Testis (tissue), 3 donors: ENCODE results near the gene EHD2. TPM values are rescaled to one million over a fixed set of nuclear protein-coding genes. Genes with fewer than 3 reads are reported as not detected.

Experiments used
- DNase-seq: peaks from one replicate; pipeline ENCODE4 v3.0.0-alpha.2; 2019
- H3K27ac ChIP-seq, 2 donors: fragments of 200-600 bp; sonication (generic); one replicate each; pipeline ENCODE4 v1.5.1; 2019
- H3K27me3 ChIP-seq: fragments of 200-600 bp; sonication (generic); one replicate; pipeline ENCODE4 v1.5.1; 2019
- H3K36me3 ChIP-seq: fragments of 200-600 bp; sonication (generic); one replicate; pipeline ENCODE4 v1.5.1; 2017; ENCODE audit warnings: low read depth; ENCODE audit errors: missing control alignments
- H3K4me1 ChIP-seq: fragments of 200-600 bp; sonication (generic); one replicate; pipeline ENCODE4 v1.5.1; 2019
- H3K4me3 ChIP-seq, 2 donors: fragments of 200-600 bp; sonication (generic); one replicate each; pipeline ENCODE4 v1.5.1; 2017 to 2019
- H3K9me3 ChIP-seq: fragments of 200-600 bp; sonication (generic); one replicate; pipeline ENCODE4 v1.5.1; 2017
- POLR2A ChIP-seq: fragments of 450-650 bp; IDR thresholded peaks from one replicate; pipeline ENCODE4 v1.6.1; 2017; ENCODE audit warnings: antibody characterized with exemption, mild to moderate bottlenecking, moderate library complexity
- WGBS, 2 donors: methylation state at CpG; one replicate each; pipeline ENCODE4 v1.1.5; 2018; 5-methylcytosine and 5-hydroxymethylcytosine counted together
- intact Hi-C: fragments of 100-400 bp; cut with DNase I; formaldehyde crosslinking; loops from one replicate; pipeline ENCODE4 v1.15.1; 2023; ENCODE audit warnings: low total_unique reads
- polyA plus RNA-seq: library from polyadenylated mRNA; stranded (reverse); fragments of 350-450 nt; fragmentation: Illumina TruSeq; extraction: RNeasy Lipid Tissue Mini Kit (QIAGEN cat#74804); gene quantifications from one replicate; pipeline ENCODE4 v1.2.3, GENCODE V29; 2014; ENCODE audit warnings: low read depth, low replicate concordance; ENCODE audit not compliant: insufficient read depth
- total RNA-seq, 2 donors: library from RNA; depleted of rRNA; stranded (reverse); fragments of >200 nt; gene quantifications; one replicate each; pipeline ENCODE4 v1.2.3, GENCODE V29; 2016
- TF ChIP-seq, protein P1 (sequence below), 3 experiments: fragments of 450-650 bp in 2 of 3; fragments of 200-600 bp in 1 of 3; sonication (generic) in 1 of 3; IDR thresholded peaks; one replicate each; pipeline ENCODE4 v1.5.1; 2016 to 2019; ENCODE audit warnings: antibody characterized with exemption in 3 of 3, mild to moderate bottlenecking in 2 of 3, moderate library complexity in 1 of 3

Gene EHD2
- total and polyA plus RNA-seq, 3 donors from 2014 or later: 26.8 to 37.0 (median 33.9) TPM

DNA sequence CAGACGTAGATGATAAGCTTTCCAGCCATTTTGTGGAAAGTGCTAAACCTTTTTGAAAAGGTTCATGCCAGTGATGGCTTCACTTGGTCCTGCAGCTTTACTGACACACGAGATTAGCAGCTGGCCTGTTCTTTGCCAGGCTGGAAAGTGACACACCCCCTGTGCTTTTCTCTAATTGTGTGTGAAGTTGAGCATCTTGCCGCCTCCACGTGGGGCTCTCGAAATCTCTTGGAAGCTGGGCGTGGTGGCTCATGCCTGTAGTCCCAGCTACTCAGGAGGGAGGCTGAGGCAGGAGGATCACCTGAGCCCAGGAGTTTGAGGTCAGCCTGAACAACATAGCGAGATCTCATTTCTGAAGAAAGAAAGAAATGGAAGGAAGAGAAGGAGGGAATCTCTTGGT, 25.3 kb upstream of the EHD2 start:
- TF ChIP-seq, protein P1, sequence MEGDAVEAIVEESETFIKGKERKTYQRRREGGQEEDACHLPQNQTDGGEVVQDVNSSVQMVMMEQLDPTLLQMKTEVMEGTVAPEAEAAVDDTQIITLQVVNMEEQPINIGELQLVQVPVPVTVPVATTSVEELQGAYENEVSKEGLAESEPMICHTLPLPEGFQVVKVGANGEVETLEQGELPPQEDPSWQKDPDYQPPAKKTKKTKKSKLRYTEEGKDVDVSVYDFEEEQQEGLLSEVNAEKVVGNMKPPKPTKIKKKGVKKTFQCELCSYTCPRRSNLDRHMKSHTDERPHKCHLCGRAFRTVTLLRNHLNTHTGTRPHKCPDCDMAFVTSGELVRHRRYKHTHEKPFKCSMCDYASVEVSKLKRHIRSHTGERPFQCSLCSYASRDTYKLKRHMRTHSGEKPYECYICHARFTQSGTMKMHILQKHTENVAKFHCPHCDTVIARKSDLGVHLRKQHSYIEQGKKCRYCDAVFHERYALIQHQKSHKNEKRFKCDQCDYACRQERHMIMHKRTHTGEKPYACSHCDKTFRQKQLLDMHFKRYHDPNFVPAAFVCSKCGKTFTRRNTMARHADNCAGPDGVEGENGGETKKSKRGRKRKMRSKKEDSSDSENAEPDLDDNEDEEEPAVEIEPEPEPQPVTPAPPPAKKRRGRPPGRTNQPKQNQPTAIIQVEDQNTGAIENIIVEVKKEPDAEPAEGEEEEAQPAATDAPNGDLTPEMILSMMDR (IDR thresholded peaks at IDR 0.05): no peak
- no peak for TF ChIP-seq POLR2A
- no peak for DNase-seq
- no peak overlapping the region for H3K4me3 ChIP-seq
- 79 to 84% methylated on average over 7 of the region's 7 CpGs for WGBS, 2 donors
- no peak overlapping the region for H3K27ac ChIP-seq
- no peaks in the 10 kb centered on the region for H3K36me3 ChIP-seq
- no peaks in the 10 kb centered on the region for H3K27me3 ChIP-seq
- peaks cover 3% of the 10 kb centered on the region for H3K4me1 ChIP-seq
- intact Hi-C loops: no loop called here
- no peaks in the 10 kb centered on the region for H3K9me3 ChIP-seq

DNA sequence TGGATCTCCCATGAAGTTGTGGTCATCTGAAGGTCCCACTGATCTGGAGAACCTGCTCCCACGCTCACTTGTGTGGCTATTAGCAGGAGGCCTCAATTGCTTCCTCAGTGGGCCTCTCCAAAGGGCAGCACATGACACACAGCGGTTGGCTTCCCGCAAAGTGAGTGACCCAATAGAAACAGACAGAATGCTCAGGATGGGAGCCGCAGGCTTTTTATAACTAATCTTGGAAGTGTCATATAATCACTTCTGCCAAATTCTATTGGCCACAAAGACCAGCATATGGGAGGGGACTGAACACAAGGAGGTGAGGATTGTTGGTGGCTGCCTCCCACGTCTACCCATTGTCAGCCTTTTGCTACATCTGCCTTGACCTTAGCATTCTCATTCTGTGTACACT, 22.1 kb upstream of the EHD2 start:
- H3K36me3 ChIP-seq: no peaks in the 10 kb centered on the region
- WGBS, 2 donors: 95 to 99% methylated on average over 5 of the region's 5 CpGs
- peaks cover 3% of the 10 kb centered on the region for H3K4me1 ChIP-seq
- no peaks in the 10 kb centered on the region for H3K27me3 ChIP-seq
- TF ChIP-seq POLR2A: no peak
- TF ChIP-seq, protein P1 (IDR thresholded peaks at IDR 0.05): no peak
- H3K9me3 ChIP-seq: no peaks in the 10 kb centered on the region
- H3K4me3 ChIP-seq: no peak overlapping the region
- no peak overlapping the region for H3K27ac ChIP-seq
- intact Hi-C loops: no loop called here
- no peak for DNase-seq

DNA sequence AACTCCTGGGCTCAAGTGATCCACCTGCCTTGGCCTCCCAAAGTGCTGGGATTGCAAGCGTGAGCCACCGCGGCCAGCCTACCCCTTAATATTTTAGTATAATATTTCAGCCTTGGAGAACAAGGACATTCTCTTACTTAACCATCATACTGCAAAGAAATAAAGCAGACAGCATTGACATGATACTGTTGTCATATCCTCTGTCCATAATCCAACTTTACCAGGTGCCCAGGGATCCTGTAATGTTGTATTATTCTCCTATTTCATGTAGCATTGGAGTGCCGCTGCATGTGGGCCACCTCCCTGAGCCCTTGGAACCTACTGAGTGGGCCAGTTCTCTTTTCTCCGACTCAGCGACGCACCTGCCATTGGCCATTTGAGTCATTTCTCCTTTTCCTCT, 21.4 kb upstream of the EHD2 start:
- Histone ChIP-seq H3K27me3 (no peaks in the 10 kb centered on the region), H3K9me3 (no peaks in the 10 kb centered on the region), H3K4me3 (no peak overlapping the region), H3K36me3 (no peaks in the 10 kb centered on the region), H3K4me1 (peaks cover 1% of the 10 kb centered on the region), H3K27ac (no peak overlapping the region)
- TF ChIP-seq, protein P1 (IDR thresholded peaks at IDR 0.05): no peak
- no peak for TF ChIP-seq POLR2A
- no peak for DNase-seq
- intact Hi-C loops: no loop called here
- 77 to 92% methylated on average over 7 of the region's 7 CpGs for WGBS, 2 donors

DNA sequence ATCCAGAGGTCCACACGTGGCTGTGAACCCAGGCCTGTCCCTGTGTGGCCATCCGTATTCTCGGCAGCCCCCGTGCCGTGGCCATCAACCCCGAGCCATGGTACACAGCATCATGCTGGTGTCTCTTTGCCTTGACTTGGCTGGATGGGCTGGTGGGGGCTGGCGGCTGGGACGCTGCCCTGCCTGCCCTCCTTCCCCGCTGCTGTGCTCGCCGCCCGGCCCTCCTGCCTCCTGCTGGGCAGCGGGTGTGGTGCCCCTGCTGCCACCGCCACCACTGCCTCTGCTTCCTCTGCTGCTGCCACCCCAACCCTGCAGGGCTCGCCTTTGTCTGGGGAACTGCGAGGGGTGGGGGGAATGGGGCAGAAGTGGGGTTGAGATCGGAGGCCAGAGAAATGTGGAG, 19.7 kb upstream of the EHD2 start:
- no peak for DNase-seq
- H3K4me1 ChIP-seq: peaks cover 5% of the 10 kb centered on the region
- no peaks in the 10 kb centered on the region for H3K36me3 ChIP-seq
- H3K27ac ChIP-seq: no peak overlapping the region
- intact Hi-C loops: no loop called here
- H3K9me3 ChIP-seq: no peaks in the 10 kb centered on the region
- TF ChIP-seq POLR2A: no peak
- TF ChIP-seq, protein P1 (IDR thresholded peaks at IDR 0.05): no peak
- 84 to 95% methylated on average over 8 to 17 of the region's 17 CpGs for WGBS, 2 donors
- no peaks in the 10 kb centered on the region for H3K27me3 ChIP-seq
- no peak overlapping the region for H3K4me3 ChIP-seq

DNA sequence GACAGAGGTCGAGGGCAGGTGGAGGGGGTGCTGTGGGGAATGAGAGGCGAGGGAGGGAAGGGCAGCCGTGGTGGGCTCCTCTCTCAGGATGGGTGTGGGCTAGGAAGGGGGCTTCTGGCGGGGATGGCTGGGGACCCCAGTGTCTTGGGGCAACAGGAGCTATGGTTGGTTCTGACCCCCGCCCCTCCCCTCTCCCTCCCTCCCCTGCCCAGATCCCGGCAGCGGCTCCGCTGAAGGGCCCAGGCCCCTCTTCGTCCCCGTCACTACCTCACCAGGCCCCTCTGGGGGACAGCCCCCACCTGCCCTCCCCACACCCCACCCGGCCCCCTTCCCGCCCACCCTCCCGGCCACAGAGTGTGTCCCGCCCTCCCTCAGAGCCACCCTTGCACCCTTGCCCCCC, 19.3 kb upstream of the EHD2 start:
- no peak for TF ChIP-seq POLR2A
- TF ChIP-seq, protein P1 (IDR thresholded peaks at IDR 0.05): no peak
- H3K27me3 ChIP-seq: no peaks in the 10 kb centered on the region
- intact Hi-C loops: no loop called here
- no peak overlapping the region for H3K27ac ChIP-seq
- H3K4me3 ChIP-seq: no peak overlapping the region
- H3K4me1 ChIP-seq: peaks cover 5% of the 10 kb centered on the region
- H3K36me3 ChIP-seq: no peaks in the 10 kb centered on the region
- H3K9me3 ChIP-seq: no peaks in the 10 kb centered on the region
- DNase-seq: no peak
- 87 to 97% methylated on average over 4 to 13 of the region's 14 CpGs for whole genome bisulfite sequencing, 2 donors
